Activated naive CD4-positive, alpha-beta T cell treated with anti-CD3 and anti-CD28 coated beads, Interleukin-2, amount 10 ng/mL, durations not matched to agents 7 days and 5 days (primary cell): ENCODE data around the gene CASKIN2.

Source experiments
- CTCF ChIA-PET: fragments of 350-600 bp; sonication (Branson Sonifier 250); formaldehyde crosslinking; loops from one replicate; lab custom pipeline; 2021; ENCODE audit warnings: antibody characterized with exemption; lab: Charles Lee
- DNase-seq: peaks from one replicate; pipeline ENCODE4 v3.0.0-alpha.2; 2020
- H3K27ac Mint-ChIP-seq: one replicate; pipeline ENCODE4 v1.8.0; 2021; ENCODE audit warnings: mild to moderate bottlenecking, moderate library complexity, mixed read lengths
- H3K27me3 Mint-ChIP-seq: one replicate; pipeline ENCODE4 v1.8.0; 2021; ENCODE audit warnings: mild to moderate bottlenecking, mixed read lengths
- H3K36me3 Mint-ChIP-seq: one replicate; pipeline ENCODE4 v1.8.0; 2021; ENCODE audit warnings: mixed read lengths
- H3K4me1 Mint-ChIP-seq: one replicate; pipeline ENCODE4 v1.8.0; 2021; ENCODE audit warnings: mixed read lengths
- H3K4me3 Mint-ChIP-seq: one replicate; pipeline ENCODE4 v1.8.0; 2021; ENCODE audit warnings: mild to moderate bottlenecking, moderate library complexity, mixed read lengths
- H3K9me3 Mint-ChIP-seq: one replicate; pipeline ENCODE4 v1.8.0; 2021; ENCODE audit warnings: mixed read lengths

The CASKIN2 gene

GRCh38 chr17:75476271-75476671 lies 39.1 kb downstream of the CASKIN2 start:
- no peak overlapping the region for H3K27ac Mint-ChIP-seq
- DNase-seq = no peak
- H3K36me3 Mint-ChIP-seq = peaks cover 15% of the 10 kb centered on the region
- H3K4me3 Mint-ChIP-seq = no peak overlapping the region
- no peaks in the 10 kb centered on the region for H3K9me3 Mint-ChIP-seq
- CTCF ChIA-PET = no interaction called here
- no peaks in the 10 kb centered on the region for H3K27me3 Mint-ChIP-seq
- H3K4me1 Mint-ChIP-seq = no peaks in the 10 kb centered on the region

- H3K27ac Mint-ChIP-seq = no peak overlapping the region
- DNase-seq = no peak
- no peaks in the 10 kb centered on the region for H3K27me3 Mint-ChIP-seq
- peaks cover 15% of the 10 kb centered on the region for H3K36me3 Mint-ChIP-seq
- CTCF ChIA-PET = no interaction called here
- no peak overlapping the region for H3K4me3 Mint-ChIP-seq
- no peaks in the 10 kb centered on the region for H3K9me3 Mint-ChIP-seq
- no peaks in the 10 kb centered on the region for H3K4me1 Mint-ChIP-seq
Observed at GRCh38 chr17:75475851-75476250, 39.5 kb downstream of the CASKIN2 start.

GRCh38 chr17:75475144-75475835 lies 40.0 kb downstream of the CASKIN2 start:
- H3K27me3 Mint-ChIP-seq = no peaks in the 10 kb centered on the region
- H3K36me3 Mint-ChIP-seq = peaks cover 15% of the 10 kb centered on the region
- no peak overlapping the region for H3K27ac Mint-ChIP-seq
- H3K9me3 Mint-ChIP-seq = no peaks in the 10 kb centered on the region
- no peak for DNase-seq
- no peak overlapping the region for H3K4me3 Mint-ChIP-seq
- no peaks in the 10 kb centered on the region for H3K4me1 Mint-ChIP-seq
- CTCF ChIA-PET = no interaction called here

GRCh38 chr17:75474736-75475135 lies 40.6 kb downstream of the CASKIN2 start:
- H3K36me3 Mint-ChIP-seq = peaks cover 13% of the 10 kb centered on the region
- CTCF ChIA-PET = no interaction called here

GRCh38 chr17:75473246-75473645 lies 42.1 kb downstream of the CASKIN2 start:
- H3K36me3 Mint-ChIP-seq = peaks cover 13% of the 10 kb centered on the region
- no peaks in the 10 kb centered on the region for H3K4me1 Mint-ChIP-seq
- no peak overlapping the region for H3K27ac Mint-ChIP-seq
- no peak overlapping the region for H3K4me3 Mint-ChIP-seq
- H3K9me3 Mint-ChIP-seq = no peaks in the 10 kb centered on the region
- CTCF ChIA-PET = interaction anchor here (0.6 kb wide), 1 partner anchor 14 kb away, joined by 3 read pairs; no protein-coding TSS in a partner anchor
- H3K27me3 Mint-ChIP-seq = no peaks in the 10 kb centered on the region
- no peak for DNase-seq

More at GRCh38 chr17:75474736-75475135, 40.6 kb downstream of the CASKIN2 start:
- no peak overlapping the region for H3K4me3 Mint-ChIP-seq
- H3K27ac Mint-ChIP-seq = no peak overlapping the region
- no peak for DNase-seq
- no peaks in the 10 kb centered on the region for H3K9me3 Mint-ChIP-seq
- no peaks in the 10 kb centered on the region for H3K4me1 Mint-ChIP-seq
- no peaks in the 10 kb centered on the region for H3K27me3 Mint-ChIP-seq

GRCh38 chr17:75472119-75472518 lies 43.2 kb downstream of the CASKIN2 start:
- H3K27me3 Mint-ChIP-seq = no peaks in the 10 kb centered on the region
- no peaks in the 10 kb centered on the region for H3K9me3 Mint-ChIP-seq
- no peaks in the 10 kb centered on the region for H3K4me1 Mint-ChIP-seq
- H3K27ac Mint-ChIP-seq = no peak overlapping the region
- H3K36me3 Mint-ChIP-seq = peaks cover 14% of the 10 kb centered on the region
- CTCF ChIA-PET = no interaction called here
- no peak for DNase-seq
- H3K4me3 Mint-ChIP-seq = no peak overlapping the region

GRCh38 chr17:75471207-75471606 lies 44.1 kb downstream of the CASKIN2 start:
- H3K27me3 Mint-ChIP-seq = no peaks in the 10 kb centered on the region
- no peaks in the 10 kb centered on the region for H3K9me3 Mint-ChIP-seq
- H3K4me1 Mint-ChIP-seq = no peaks in the 10 kb centered on the region
- no peak overlapping the region for H3K4me3 Mint-ChIP-seq
- DNase-seq = no peak
- H3K36me3 Mint-ChIP-seq = peaks cover 11% of the 10 kb centered on the region
- CTCF ChIA-PET = no interaction called here
- H3K27ac Mint-ChIP-seq = no peak overlapping the region

- no peak overlapping the region for H3K27ac Mint-ChIP-seq
- H3K36me3 Mint-ChIP-seq = peaks cover 13% of the 10 kb centered on the region
- no peaks in the 10 kb centered on the region for H3K9me3 Mint-ChIP-seq
- CTCF ChIA-PET = interaction anchor here (1.2 kb wide), 1 partner anchor 133 kb away, joined by 4 read pairs; no protein-coding TSS in a partner anchor
- no peaks in the 10 kb centered on the region for H3K4me1 Mint-ChIP-seq
- H3K4me3 Mint-ChIP-seq = no peak overlapping the region
- DNase-seq = no peak
- no peaks in the 10 kb centered on the region for H3K27me3 Mint-ChIP-seq
Observed at GRCh38 chr17:75468779-75469373, 46.5 kb downstream of the CASKIN2 start.

GRCh38 chr17:75468291-75468754 lies 47.0 kb downstream of the CASKIN2 start:
- CTCF ChIA-PET = interaction anchor here (1.2 kb wide), 1 partner anchor 133 kb away, joined by 4 read pairs; no protein-coding TSS in a partner anchor
- Mint-ChIP-seq H3K27me3 (no peaks in the 10 kb centered on the region), H3K4me1 (no peaks in the 10 kb centered on the region), H3K36me3 (peaks cover 15% of the 10 kb centered on the region), H3K9me3 (no peaks in the 10 kb centered on the region), H3K27ac (no peak overlapping the region), H3K4me3 (no peak overlapping the region)
- DNase-seq = no peak

GRCh38 chr17:75465039-75465438 lies 50.3 kb downstream of the CASKIN2 start:
- no peaks in the 10 kb centered on the region for H3K4me1 Mint-ChIP-seq
- CTCF ChIA-PET = no interaction called here
- peaks cover 5% of the 10 kb centered on the region for H3K36me3 Mint-ChIP-seq
- H3K27me3 Mint-ChIP-seq = no peaks in the 10 kb centered on the region
- DNase-seq = no peak
- H3K4me3 Mint-ChIP-seq = no peak overlapping the region
- no peaks in the 10 kb centered on the region for H3K9me3 Mint-ChIP-seq
- no peak overlapping the region for H3K27ac Mint-ChIP-seq

GRCh38 chr17:75463603-75464002 lies 51.7 kb downstream of the CASKIN2 start:
- Mint-ChIP-seq H3K9me3 (no peaks in the 10 kb centered on the region), H3K4me3 (no peak overlapping the region), H3K4me1 (peaks cover 4% of the 10 kb centered on the region), H3K27me3 (no peaks in the 10 kb centered on the region), H3K27ac (no peak overlapping the region), H3K36me3 (peaks cover 7% of the 10 kb centered on the region)
- DNase-seq = no peak
- CTCF ChIA-PET = interaction anchor here (0.5 kb wide), 1 partner anchor 11 kb away, joined by 3 read pairs; no protein-coding TSS in a partner anchor

GRCh38 chr17:75460295-75460694 lies 55.0 kb downstream of the CASKIN2 start:
- Mint-ChIP-seq H3K36me3 (peaks cover 3% of the 10 kb centered on the region), H3K4me1 (peaks cover 31% of the 10 kb centered on the region), H3K9me3 (no peaks in the 10 kb centered on the region), H3K27ac (no peak overlapping the region), H3K27me3 (no peaks in the 10 kb centered on the region), H3K4me3 (no peak overlapping the region)
- CTCF ChIA-PET = interaction anchor here (0.7 kb wide), 1 partner anchor 96 kb away, joined by 3 read pairs; no protein-coding TSS in a partner anchor
- no peak for DNase-seq

- Mint-ChIP-seq H3K4me1 (peaks cover 31% of the 10 kb centered on the region), H3K4me3 (no peak overlapping the region), H3K9me3 (no peaks in the 10 kb centered on the region), H3K27ac (no peak overlapping the region), H3K27me3 (no peaks in the 10 kb centered on the region), H3K36me3 (peaks cover 3% of the 10 kb centered on the region)
- no peak for DNase-seq
- CTCF ChIA-PET = interaction anchor here (0.7 kb wide), 1 partner anchor 95 kb away, joined by 3 read pairs; no protein-coding TSS in a partner anchor
Observed at GRCh38 chr17:75459590-75460267, 55.6 kb downstream of the CASKIN2 start.

- Mint-ChIP-seq H3K4me3 (no peak overlapping the region), H3K36me3 (peaks cover 3% of the 10 kb centered on the region), H3K27ac (no peak overlapping the region), H3K4me1 (peaks cover 34% of the 10 kb centered on the region), H3K27me3 (no peaks in the 10 kb centered on the region), H3K9me3 (no peaks in the 10 kb centered on the region)
- CTCF ChIA-PET = no interaction called here
- DNase-seq = no peak
Observed at GRCh38 chr17:75459246-75459589, 56.1 kb downstream of the CASKIN2 start.
